Measurements from ENCODE around the gene RFX2. TPM values are rescaled to one million over a fixed set of nuclear protein-coding genes. Genes with fewer than 3 reads are reported as not detected.

Gene RFX2
- total RNA-seq, 1 experiment from 2014 or later = 3.5 TPM

DNA sequence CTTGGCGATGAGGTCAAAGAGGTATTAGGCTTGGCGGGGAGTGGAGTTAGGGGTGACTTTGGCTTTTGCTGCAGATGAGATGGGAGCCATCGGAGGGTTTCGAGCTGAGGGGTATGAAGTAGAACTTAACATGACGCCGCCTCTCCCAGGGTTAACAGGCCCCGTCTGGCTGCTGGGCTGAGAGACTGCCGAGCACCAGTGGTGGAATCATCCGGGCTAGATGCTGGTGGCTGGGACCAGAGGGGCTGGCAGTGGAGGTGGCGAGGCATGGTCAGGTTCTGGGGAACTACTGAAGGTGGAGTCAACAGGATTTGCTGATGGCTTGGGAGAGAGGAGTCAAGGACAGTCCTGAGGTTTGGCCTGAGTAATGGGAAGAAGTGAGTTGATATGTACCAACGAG, 4.9 kb downstream of the RFX2 start:
- DNase-seq (ENCODE audit: low read depth) = no peak

DNA sequence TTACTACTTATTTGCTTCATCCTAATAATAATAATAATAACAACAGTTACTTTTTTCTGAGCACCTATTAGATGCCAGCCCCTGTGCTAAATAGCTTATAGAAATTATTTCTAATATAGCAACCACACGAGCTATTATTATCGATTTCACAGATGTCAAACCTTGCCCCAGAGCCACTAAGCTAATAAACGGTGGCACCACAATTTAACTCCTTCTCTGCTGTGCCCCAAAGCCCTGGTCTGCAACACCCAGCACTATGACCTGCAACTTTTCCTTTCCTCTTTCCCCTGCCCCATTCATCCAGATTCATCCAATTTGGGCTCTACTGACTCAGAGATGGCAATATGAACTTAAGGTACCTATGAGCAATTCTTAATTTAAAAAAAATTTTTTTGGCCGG, 6.4 kb downstream of the RFX2 start:
- DNase-seq (ENCODE audit: low read depth) = no peak

DNA sequence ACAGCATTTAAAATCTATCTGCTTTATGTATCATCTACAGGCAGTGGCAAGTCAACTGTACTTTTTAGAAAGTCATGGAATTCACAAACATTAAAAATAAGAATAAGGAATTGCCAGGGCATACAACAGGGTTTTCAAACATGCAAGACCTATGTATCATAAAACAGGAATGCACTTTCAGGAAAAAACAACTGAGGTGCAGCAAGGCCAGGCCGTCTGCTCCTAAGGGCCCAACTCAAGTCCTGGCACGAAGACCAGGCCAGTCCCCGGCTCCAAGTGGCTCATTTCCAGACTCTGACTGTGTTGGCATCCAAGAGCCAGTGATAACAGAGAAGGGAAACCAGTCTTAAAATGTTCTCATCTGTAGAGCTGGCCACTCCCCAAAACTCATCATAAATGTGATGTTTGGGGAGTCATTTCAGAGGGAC, 7.1 kb downstream of the RFX2 start:
- DNase-seq (ENCODE audit: low read depth) = peak; percentile 37

DNA sequence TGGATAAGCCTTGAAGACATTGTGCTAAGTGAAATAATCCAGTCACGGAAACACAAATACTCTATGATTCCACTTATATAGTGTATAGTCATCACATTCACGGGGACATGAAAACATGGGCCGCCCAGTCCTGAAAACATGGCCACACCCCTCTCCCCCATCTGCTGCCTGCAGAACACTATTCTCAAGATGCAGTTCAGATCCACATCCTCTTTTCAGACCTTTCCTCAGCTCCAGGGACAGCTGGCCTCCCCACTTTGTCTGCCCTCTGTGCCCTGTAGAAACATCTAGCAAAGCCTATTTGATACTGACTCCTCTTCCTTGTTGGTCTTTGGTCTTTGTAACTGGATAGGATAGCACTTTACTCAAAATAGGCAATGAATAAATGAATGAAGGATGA, 8.3 kb downstream of the RFX2 start:
- DNase-seq (ENCODE audit: low read depth) = no peak

DNA sequence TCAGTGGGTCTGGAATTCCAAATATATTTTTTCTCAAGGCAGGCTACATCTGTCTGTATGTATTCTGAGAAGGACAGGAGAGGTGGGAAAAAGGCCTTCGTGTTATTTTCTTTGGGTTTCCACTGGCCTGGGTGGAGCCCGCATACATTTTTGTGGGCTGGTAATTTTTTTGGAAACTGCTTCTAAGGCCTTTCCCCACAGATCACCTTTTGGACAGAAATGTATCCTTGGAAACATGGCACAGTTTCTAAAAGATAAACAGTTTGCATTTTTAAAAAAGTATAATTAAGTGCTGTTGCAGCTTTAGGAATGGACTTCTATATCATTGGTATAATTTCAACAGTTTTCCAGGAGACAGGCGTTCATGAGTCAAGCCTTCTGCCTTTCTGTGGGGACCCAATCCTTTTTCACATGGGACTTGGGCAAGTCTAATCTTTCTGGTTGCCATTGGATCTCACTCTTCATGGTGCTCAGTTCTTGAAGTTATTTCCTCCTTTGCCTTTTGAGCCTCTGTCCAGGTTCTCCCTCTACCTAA, 8.9 kb downstream of the RFX2 start:
- DNase-seq (ENCODE audit: low read depth) = no peak

DNA sequence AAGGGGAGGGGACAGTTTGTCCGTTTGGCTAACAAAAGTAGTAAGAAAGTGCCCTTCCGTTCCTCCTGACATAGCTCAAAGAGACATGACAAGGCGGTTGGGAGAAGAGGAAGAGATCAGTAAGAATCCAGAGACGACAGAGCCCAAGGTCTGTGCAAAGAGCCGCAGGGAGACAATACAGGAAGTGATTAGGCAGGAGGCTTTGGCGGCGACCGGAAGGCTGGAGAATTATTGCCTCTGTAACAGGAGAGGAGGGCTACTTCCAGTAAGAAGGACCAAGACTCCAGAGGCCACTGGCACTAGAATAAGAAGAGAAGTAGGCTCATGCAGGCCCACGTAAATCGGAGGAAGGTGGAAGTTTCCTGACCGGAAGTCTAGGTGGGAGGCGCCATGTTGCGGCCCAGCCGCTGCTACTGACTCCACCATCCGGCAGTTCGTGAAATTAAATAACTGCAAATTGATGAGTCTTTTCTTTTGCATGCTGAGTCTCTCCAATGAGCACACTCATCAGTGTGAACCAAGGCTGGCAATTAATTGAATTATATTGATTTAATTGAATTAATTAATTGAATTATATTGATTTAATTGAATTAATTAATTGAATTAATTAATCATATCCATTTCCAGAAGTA, 9.9 kb downstream of the RFX2 start:
- no peak for DNase-seq (ENCODE audit: low read depth)

DNA sequence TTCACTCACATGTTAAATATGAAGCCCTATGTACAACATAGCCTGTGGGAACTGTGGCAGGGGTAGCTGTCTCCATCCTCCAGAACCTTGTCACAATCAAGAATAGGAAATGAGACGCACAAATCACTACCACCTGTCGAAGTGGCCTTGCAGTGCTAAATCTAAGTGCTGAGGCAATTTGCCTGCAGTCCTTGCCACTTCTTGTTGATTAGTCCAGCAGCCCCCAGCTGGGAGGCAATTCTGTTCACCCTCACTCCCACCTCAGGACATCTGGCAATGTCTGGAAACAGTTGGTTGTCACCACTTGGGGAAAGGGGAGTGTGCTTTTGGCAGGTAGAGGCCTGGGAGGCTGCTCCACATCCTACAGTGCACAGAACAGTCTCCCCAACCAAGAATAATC, 10.7 kb downstream of the RFX2 start:
- DNase-seq (ENCODE audit: low read depth) = no peak

DNA sequence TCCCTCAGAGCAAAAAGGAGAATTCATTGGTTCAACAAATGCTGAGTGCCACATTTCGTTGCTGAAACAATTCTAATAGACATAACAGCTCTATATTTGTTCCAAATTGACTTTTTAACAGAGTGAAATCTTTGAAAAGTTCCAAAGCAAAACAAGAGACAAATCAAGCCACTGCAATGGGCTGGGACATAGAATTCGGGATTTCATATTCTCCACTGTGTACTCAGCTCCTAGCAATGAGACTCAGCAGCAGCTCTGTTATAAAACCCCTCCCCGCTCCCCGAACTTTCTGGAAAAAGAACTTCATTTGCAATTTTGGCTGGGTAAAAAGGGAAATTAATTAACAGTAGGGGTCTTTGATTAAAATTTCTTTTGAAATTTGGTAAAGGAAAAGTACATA, 11.3 kb downstream of the RFX2 start:
- no peak for DNase-seq (ENCODE audit: low read depth)

DNA sequence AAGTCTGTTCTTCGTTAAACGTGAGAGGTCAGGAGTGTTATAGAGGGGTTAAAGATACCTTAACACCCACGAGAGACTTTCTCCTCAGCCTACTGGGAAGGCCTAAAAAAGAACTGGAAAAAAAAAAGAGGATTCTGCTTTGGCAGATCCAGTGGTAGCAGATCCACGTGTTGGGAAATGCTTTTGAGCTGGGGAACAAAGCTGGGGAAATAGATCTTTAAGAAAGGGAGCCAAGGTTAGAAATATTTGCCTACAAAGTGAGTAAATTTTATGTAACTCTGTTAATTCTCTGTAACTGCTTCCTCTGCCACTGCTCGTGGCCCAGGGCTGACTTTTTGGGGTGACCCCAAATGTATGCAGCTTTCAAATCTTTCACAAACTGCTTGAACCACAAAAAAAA, 11.7 kb downstream of the RFX2 start:
- no peak for DNase-seq (ENCODE audit: low read depth)

DNA sequence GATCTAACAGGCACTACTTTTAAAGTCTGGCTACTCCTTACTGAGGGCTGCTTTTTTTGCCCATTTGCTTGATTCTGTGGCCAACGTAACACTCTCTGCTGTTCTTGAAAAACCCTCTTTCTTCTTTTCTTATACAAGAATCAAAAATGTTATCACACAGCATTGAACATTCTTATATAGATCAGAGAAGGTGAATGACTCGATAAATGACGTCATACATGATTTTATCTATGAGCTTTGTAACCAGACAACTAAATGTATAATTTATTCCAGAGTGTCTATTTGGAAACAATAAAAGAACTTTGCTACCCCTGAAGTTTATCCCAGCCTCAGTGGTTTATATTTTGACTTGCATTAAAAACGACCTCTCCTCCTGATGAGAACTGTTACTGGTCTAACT, 12.4 kb downstream of the RFX2 start:
- DNase-seq (ENCODE audit: low read depth) = no peak

DNA sequence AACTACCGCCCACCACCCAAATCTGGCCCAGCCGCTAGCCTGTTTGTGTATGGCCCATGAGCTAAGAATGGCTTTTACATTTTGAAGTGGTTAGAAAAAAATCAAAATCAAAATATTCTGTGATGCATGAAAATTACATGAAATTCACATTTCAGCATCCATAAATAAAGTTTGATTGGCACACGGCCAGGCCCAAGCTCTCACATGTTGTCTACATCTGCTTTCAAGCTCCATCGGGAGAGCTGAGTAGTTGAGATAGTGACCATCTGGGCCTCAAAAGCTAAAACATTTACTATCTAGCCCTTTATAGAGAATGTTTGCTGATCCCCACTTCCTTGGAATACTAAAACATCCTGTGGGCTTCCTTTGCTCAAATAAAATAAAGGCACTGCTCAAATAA, 14.5 kb downstream of the RFX2 start:
- no peak for DNase-seq (ENCODE audit: low read depth)

DNA sequence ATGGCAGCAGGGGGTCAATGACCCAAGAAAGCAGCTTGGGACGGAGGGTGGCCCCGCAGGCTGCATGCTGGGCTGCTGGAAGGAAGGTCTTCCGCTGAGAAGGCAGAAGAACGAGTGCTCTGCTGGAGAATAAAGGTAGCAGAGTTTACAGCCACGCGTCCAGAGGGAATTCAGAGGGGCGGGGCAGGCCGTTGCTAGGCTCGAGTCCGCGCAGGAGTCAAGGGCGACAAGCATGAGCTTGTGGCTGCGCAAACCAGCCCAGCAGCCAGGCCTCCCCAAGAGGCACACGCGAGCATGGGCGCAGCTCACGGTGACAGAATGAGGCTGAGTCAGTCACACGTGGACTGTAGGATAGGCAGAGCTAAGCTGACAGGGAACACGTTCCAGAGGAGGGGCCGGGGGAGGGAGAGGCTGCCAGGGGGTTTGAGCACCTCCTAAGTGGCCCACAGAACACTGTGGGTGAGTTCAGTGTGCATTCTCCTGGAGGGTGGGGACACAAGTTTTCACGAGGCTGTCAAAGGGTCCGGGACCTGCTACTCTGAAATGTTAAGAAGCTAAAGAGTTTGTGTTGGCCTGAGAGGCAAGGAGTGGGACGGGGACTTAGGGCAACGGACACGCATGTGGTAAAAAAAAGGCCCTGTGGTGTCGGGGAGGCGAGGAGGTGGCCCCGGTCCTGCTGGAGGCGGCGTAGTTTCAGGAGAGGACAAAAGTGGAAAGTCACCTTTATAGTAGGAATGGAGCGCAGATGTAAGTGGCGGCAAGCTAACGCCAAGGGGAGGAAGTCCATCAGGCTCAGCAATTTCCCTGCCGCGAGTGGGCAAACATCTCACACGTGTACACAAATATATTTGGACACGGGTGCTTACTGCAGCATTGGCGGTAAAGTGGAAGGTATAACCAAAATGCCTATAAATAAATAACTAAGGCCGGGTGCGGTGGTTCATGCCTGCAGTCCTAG, 17.7 kb downstream of the RFX2 start:
- DNase-seq (ENCODE audit: low read depth) = peak; percentile 43

DNA sequence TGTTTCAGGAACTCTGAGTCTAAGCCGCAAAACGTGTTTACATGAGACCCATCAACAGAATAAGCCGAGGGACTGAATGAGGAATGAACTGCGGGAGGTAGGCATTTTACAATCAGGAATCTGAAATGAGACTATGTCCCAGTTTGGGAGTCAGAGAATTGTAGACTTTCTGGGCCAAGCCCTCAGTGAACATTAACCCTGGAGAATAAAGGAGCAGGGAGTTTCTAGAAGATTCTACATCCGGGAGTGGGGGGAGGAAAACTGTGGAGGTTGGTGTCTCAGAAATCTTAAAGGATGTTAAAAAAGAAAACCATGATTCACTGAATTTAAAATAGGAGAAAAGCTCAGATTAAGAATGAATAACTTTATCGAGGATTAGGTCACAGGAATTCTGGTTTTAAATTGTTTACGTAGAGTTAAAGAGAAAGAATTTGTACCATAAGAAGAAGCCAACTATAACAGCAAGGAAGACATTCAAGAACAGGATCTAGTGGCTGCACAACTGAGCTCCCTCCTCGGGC, 18.5 kb downstream of the RFX2 start:
- DNase-seq (ENCODE audit: low read depth) = no peak

DNA sequence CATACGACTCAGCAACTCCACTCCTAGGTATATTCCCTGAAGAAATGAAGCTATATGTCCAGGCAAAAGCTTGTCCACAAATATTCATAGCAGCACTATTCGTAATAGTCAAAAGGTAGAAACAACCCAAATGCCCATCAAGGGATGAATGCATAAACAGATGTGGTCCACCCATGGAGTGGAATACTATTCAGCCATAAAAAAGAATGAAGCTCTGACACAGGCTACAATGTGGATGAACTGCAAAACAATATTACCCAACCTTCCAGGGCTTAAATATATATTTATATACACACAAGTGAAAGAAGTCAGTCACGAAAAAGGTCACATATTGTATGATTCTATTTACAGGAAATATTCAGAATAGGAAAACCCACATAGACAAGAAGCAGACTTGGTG, 19.7 kb downstream of the RFX2 start:
- no peak for DNase-seq (ENCODE audit: low read depth)

DNA sequence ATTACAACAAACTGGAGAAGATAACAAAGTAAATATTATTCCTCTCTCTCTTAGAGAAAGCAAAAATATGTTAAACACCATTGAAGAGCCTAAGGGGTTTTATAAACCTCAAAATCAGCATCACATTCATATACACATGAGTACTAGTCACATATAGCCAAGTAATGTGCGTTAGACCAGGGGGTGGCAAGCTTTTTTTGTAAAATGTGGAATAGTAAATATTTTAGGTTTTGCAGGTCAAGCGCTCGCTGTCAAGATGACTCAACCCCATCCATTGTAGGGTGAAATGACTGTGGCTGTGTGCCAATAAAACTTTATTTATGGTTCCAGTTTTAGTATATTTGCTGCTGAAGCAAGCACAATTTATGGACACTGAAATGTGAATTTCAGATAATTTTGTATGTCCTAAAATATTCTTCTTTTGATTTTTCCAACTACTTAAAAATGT, 21.7 kb downstream of the RFX2 start:
- DNase-seq (ENCODE audit: low read depth) = peak; percentile 21

DNA sequence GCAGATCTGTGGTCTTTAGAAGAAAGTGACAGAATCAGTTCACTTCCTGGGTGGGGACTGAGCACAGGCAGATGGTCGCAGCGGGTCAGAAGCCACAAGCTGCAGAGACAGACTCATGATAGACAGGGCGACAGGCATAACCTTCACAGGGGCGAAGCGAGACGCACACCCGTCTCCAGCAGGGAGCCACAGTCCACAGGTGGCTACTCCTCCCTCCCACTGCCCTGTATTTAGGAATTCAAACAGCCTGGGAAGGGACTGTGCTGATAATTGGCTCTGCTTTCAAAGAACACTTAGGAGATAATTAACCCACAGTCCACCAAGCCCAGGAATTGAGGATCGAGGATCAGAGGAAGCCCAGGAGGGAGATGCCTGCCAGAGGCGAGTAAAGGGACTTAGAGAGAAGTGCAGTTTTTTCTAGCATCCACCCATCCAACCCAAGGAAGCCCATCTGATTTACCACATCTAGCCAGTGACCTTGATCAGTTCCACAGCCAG, 23.2 kb downstream of the RFX2 start:
- no peak for DNase-seq (ENCODE audit: low read depth)

DNA sequence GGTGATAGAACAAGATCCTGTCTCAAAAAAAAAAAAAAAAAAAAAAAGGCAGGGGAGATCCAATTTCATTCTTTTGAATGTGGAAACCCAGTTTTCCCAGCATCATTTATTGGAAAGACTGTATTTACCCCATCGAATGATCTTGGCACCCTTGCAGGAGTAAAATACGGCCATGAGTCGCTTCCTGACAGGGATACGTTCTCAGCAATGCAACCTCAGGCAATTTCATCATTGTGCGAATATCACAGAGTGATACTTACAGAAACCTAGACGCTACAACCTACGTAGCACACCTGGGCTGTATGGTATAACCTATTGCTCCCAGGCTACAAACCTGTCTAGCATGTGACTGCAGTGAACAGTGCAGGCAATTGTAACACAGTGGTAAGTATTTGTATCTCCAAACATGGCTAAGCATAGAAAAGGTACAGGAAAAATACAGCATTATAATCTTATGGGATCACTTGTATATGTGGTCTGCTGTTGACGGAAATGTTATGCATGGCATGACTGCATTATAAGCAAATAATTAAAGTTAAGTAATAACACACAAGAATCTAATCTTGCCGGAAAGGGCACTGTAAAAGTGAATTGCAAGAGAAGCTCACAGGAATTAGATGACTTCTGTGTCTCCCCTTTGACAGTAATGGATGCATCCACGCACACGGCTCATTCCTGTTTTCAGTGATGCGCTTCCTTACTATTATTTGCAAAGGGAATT, 24.1 kb downstream of the RFX2 start:
- peak; percentile 22 for DNase-seq (ENCODE audit: low read depth)

DNA sequence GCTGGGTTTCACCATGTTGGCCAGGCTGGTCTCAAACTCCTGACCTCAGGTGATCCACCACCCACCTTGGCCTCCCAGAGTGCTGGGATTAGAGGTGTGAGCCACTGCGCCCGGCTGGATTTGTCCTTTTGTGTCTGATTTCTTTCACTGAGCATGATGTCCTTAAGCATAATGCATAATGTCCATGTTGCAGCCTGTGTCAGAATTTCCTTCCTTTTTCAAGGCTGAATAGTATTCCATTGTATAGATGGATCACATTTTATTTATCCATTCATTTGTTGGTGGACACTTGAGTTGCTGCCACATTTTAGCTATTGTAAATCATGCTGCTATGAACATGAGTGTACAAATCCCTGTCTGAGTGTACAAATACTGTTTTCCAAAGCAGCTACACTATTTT, 25.5 kb downstream of the RFX2 start:
- DNase-seq (ENCODE audit: low read depth) = no peak

DNA sequence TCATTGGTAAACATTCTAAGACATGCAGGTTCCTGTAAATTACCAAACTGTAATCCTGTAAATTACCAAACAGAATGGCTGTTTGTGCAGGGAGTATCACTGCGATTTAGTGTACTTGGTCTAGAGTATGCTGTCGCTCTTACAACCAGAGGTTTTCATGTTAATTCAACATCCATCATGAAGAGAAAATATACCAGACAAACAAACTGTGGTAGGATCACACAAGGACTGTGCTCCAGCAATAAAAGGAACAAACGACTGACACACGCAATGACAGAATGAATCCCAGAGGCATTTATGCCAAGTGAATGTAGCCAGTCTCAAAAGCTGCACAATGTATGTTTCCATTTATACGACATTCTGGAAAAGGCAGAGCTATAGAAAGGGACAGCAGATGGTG, 31.2 kb downstream of the RFX2 start:
- DNase-seq (ENCODE audit: low read depth) = no peak

DNA sequence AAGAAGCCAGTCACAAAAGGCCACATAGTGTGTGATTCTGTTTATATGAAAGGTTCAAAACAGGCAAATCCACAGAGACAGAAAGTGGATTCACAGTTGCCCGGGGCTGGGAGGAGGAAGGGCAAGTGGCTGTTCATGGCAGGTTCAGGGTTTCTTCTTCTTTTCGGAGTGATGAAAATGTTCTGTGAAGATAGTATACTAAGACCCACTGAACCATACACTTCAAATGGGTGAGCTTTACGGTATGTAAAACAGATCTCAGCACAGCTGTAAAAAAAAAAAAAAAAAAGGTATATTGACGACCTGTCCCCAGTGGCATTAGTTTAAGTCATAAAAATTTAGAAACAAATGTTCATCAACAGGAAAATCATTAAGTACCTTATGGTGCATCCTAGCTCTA, 32.2 kb downstream of the RFX2 start:
- DNase-seq (ENCODE audit: low read depth) = no peak

DNA sequence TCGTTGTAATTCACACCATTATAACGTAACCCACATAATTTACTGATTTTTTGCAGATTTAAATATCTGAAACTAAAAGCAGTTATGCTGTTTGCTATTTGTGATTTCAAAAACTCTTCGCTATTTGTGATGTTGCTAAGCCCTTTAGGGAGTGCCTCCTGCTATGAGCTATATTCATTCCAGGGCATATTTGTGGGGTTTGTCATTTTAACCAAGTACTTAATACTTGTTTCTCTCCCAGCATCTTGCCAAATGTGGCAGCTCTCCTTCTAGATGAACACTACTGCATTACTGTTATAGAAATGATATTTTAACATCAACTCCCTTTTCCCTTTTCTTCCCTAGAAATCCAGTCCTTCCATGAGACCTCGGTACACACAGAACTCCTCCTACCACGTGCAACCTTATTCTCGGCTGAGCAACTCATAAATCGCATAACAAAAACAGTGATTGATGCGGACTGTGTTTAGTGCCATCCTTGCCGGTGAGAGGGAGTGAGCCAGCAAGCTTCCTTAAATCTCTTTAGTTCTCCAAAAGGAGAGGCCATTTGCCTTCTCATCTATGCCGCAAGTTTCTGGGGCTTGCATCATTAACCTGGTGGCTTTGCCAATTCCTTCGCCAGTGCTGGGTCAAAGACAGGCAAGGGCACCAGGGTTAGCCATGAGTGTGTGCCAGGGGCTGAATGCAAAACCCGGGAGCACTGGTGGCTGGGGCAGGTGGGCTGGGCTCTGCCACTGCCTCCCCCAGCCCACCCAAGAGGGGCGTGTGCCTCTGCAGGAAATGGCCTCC, 33.4 kb downstream of the RFX2 start:
- no peak for DNase-seq (ENCODE audit: low read depth)
